SK-N-MC (cell line): ENCODE data around the gene ABTB2.
A peak's percentile ranks its signal among the peaks of the same experiment; 100 is the strongest.
"Not testable (repeated sequence)": the region's sequence is repeated elsewhere in the genome, so short reads cannot be mapped to it uniquely, and the experiment has no call there.

Experiments used
- DNase-seq: peaks from one replicate; pipeline ENCODE4 v3.0.0-alpha.2; 2011; ENCODE audit warnings: low read depth, low spot score
- H3K27ac ChIP-seq: fragments of 200-600 bp; sonication (generic); 2 replicates; pipeline ENCODE4 v1.5.1; 2016; ENCODE audit warnings: mixed run types
- H3K36me3 ChIP-seq: fragments of 200-600 bp; sonication (generic); 2 replicates; pipeline ENCODE4 v1.6.1; 2017; ENCODE audit warnings: antibody characterized with exemption, low read length, mixed read lengths; ENCODE audit not compliant: insufficient read depth
- H3K4me3 ChIP-seq: fragments of 200-600 bp; sonication (generic); 2 replicates; pipeline ENCODE4 v1.5.1; 2016
- H3K9ac ChIP-seq: fragments of 200-600 bp; sonication (generic); 2 replicates; pipeline ENCODE4 v1.8.0; 2017; ENCODE audit warnings: mixed run types, mixed read lengths; ENCODE audit not compliant: insufficient read length
- H3K9me3 ChIP-seq: fragments of 200-600 bp; sonication (generic); 2 replicates; pipeline ENCODE4 v1.6.1; 2017; ENCODE audit warnings: low read depth, mild to moderate bottlenecking, antibody characterized with exemption, low read length, moderate library complexity, mixed read lengths
- EZH2 ChIP-seq: fragments of 200-600 bp; sonication (generic); IDR thresholded peaks from one replicate; pipeline ENCODE4 v1.6.1; 2017; ENCODE audit warnings: antibody characterized with exemption
- FOXP2 ChIP-seq: optimal IDR thresholded peaks from 2 replicates; pipeline ENCODE3; 2011; ENCODE audit warnings: mild to moderate bottlenecking, moderate library complexity; ENCODE audit not compliant: insufficient read depth; ENCODE audit errors: extremely low read length, control extremely low read depth
- POLR2AphosphoS5 ChIP-seq: IDR thresholded peaks from 2 replicates; pipeline ENCODE4 v1.6.1; 2012; ENCODE audit warnings: mild to moderate bottlenecking, low read depth, low read length, borderline replicate concordance

The ABTB2 gene

GRCh38 chr11:34185926-34186841, 171.6 kb downstream of the ABTB2 start:
- H3K9me3 ChIP-seq, result no peaks in the 10 kb centered on the region
- 0 out of 2 replicates have a peak overlapping the region, but pooled peaks have one; percentile 11 for H3K27ac ChIP-seq
- TF ChIP-seq POLR2AphosphoS5, result no peak
- H3K36me3 ChIP-seq, result no peaks in the 10 kb centered on the region
- DNase-seq, result no peak
- no peak overlapping the region for H3K4me3 ChIP-seq
- H3K9ac ChIP-seq, result no peak overlapping the region

GRCh38 chr11:34184505-34185015, 173.2 kb downstream of the ABTB2 start:
- no peaks in the 10 kb centered on the region for H3K36me3 ChIP-seq
- no peak for DNase-seq
- no peak overlapping the region for H3K9ac ChIP-seq
- no peak overlapping the region for H3K4me3 ChIP-seq
- no peak for TF ChIP-seq EZH2
- no peak for TF ChIP-seq POLR2AphosphoS5
- no peak for TF ChIP-seq FOXP2
- H3K9me3 ChIP-seq, result no peaks in the 10 kb centered on the region
- H3K27ac ChIP-seq, result no peak overlapping the region

- no peaks in the 10 kb centered on the region for H3K9me3 ChIP-seq
- no peak for TF ChIP-seq FOXP2
- TF ChIP-seq POLR2AphosphoS5, result no peak
- no peak for TF ChIP-seq EZH2
- H3K4me3 ChIP-seq, result no peak overlapping the region
- H3K9ac ChIP-seq, result no peak overlapping the region
- no peak overlapping the region for H3K27ac ChIP-seq
- no peaks in the 10 kb centered on the region for H3K36me3 ChIP-seq
- DNase-seq, result no peak
These were observed 173.9 kb downstream of the ABTB2 start for GRCh38 chr11:34183848-34184391.

- H3K9me3 ChIP-seq, result no peaks in the 10 kb centered on the region
- TF ChIP-seq POLR2AphosphoS5 (no peak), FOXP2 (no peak), EZH2 (no peak)
- H3K36me3 ChIP-seq, result no peaks in the 10 kb centered on the region
- DNase-seq, result no peak
- H3K4me3 ChIP-seq, result no peak overlapping the region
- H3K9ac ChIP-seq, result no peak overlapping the region
- H3K27ac ChIP-seq, result no peak overlapping the region
These were observed 174.7 kb downstream of the ABTB2 start for GRCh38 chr11:34182921-34183685.

GRCh38 chr11:34182425-34182824, 175.4 kb downstream of the ABTB2 start:
- DNase-seq, result no peak
- H3K36me3 ChIP-seq, result no peaks in the 10 kb centered on the region
- H3K27ac ChIP-seq, result no peak overlapping the region
- H3K4me3 ChIP-seq, result no peak overlapping the region
- TF ChIP-seq EZH2 (no peak), FOXP2 (no peak), POLR2AphosphoS5 (no peak)
- H3K9me3 ChIP-seq, result no peaks in the 10 kb centered on the region
- no peak overlapping the region for H3K9ac ChIP-seq

GRCh38 chr11:34181856-34182405, 175.9 kb downstream of the ABTB2 start:
- Histone ChIP-seq H3K36me3 (no peaks in the 10 kb centered on the region), H3K9me3 (no peaks in the 10 kb centered on the region), H3K4me3 (no peak overlapping the region), H3K27ac (no peak overlapping the region), H3K9ac (no peak overlapping the region)
- DNase-seq, result no peak
- no peak for TF ChIP-seq POLR2AphosphoS5

- no peak for TF ChIP-seq FOXP2
- no peak for TF ChIP-seq EZH2
- TF ChIP-seq POLR2AphosphoS5, result no peak
- Histone ChIP-seq H3K9me3 (no peaks in the 10 kb centered on the region), H3K9ac (no peak overlapping the region), H3K36me3 (no peaks in the 10 kb centered on the region), H3K4me3 (no peak overlapping the region), H3K27ac (no peak overlapping the region)
- DNase-seq, result no peak
These were observed 176.6 kb downstream of the ABTB2 start for GRCh38 chr11:34181251-34181650.

GRCh38 chr11:34180814-34181165, 177.0 kb downstream of the ABTB2 start:
- H3K27ac ChIP-seq, DNase-seq, H3K36me3 ChIP-seq, H3K9me3 ChIP-seq, H3K4me3 ChIP-seq, H3K9ac ChIP-seq: not testable (repeated sequence)
